ENCODE results near the gene DNAJA1.
"Not testable (repeated sequence)": the region's sequence is repeated elsewhere in the genome, so short reads cannot be mapped to it uniquely, and the experiment has no call there.

The DNAJA1 gene

GRCh38 chr9:33024966-33025571 lies at the start of gene DNAJA1:
Gene DNAJA1 (plus strand): TSS chr9:33025273. CDS start chr9:33026485, 1,212 bp downstream.
- DNase-seq = peak; percentile 88 to 99

DNA sequence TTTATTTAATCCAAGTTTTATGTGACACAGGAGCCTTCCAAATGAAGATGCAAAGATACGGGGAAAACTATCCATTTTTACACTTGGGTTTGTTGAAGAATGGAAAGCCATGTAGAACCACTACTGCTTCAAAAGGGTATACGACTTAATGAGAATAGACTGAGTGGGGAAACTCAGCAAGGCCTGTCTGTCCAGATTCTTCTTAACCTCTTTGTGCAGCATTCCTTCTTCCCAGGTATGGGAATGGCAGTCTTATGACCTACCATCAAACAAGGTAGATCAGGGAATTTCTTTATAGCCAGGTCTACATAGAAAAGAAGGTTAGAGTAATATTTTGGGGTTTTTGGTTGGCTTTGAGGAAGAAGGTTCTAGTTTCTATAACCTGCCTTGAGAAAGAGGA lies 47.0 kb upstream of the DNAJA1 start:
- no peak for DNase-seq

DNA sequence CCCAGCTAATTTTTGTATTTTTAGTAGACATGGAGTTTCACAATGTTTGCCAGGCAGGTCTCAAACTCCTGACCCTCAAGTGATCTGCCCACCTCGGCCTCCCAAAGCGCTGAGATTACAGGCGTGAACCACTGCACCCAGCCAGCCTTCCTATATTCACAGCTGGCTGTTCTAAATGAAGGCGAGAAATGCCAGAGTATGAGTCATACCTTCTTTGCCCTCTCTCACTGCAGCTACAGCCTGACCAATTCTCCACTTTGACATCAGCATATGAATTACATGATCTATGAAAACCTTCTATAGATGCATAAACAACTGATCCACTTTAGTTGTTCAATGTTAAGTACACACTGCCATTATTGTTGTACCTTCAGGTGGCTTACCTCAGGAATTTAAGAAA lies 38.1 kb upstream of the DNAJA1 start:
- DNase-seq = no peak

- DNase-seq = no peak
Measured at GRCh38 chr9:32989660-32990059, 35.4 kb upstream of the DNAJA1 start.

GRCh38 chr9:32991897-32992594 lies 33.0 kb upstream of the DNAJA1 start:
- no peak for DNase-seq

DNA sequence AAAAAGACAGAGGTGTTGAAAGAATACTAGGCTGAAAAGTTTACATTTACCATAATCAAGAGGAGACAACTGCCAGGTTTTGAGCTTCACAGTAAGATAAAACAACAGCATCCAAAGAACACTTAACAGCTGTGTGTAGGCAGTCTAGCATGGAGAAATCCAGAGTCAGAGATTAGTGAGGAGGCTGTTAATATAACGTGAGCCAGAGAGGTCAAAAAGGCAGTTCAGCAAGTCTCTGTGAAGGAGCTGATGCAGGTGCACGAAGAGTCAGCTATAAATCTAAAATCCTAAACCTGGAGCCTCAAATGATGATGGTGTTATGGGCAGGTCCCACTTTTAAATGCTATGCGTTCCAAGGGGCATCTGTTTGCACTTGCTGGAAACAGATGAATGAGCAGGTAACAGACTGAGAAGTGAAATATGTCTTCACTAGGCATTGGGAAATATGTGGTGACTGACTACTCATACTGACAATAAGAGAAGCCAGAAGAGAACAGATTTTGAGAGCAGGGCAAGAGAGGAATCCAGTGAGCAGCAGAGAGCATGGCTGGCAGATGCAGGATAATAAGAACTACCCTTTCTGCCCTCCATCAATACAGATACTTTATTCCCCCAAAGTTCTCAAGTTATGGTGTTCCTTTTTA lies 32.4 kb upstream of the DNAJA1 start:
- no peak for DNase-seq

DNA sequence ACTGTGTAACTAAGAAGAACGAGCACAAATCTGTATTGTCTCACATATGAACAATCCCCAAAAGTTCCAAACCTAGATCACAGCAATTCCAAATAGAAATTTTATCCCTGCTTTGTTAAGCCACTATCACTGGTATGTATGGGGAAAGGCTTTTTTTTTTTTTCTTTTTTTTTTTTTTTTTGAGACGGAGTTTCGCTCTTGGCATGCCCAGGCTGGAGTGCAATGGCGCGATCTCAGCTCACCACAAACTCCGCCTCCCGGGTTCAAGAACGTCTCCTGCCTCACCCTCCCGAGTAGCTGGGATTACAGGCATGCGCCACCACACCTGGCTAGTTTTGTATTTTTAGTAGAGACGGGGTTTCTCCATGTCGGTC lies 24.4 kb upstream of the DNAJA1 start:
- not testable (repeated sequence) for DNase-seq

DNA sequence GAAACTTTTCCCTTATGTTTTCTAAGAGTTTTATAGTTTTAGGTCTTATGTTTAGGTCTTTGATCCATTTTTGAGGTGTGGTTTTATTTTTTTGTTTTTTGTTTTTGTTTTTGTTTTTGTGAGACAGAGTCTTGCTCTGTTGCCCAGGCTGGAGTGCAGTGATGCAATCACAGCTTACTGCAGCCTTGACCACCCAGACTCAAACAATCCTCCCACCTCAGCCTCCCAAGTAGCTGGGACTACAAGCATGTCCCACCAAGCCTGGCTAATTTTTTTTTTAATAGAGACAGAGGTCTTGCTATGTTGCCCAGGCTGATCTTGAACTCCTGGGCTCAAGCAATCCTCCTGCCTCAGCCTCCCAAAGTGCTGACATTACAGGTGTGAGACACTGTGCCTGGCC lies 19.7 kb upstream of the DNAJA1 start:
- not testable (repeated sequence) for DNase-seq

DNA sequence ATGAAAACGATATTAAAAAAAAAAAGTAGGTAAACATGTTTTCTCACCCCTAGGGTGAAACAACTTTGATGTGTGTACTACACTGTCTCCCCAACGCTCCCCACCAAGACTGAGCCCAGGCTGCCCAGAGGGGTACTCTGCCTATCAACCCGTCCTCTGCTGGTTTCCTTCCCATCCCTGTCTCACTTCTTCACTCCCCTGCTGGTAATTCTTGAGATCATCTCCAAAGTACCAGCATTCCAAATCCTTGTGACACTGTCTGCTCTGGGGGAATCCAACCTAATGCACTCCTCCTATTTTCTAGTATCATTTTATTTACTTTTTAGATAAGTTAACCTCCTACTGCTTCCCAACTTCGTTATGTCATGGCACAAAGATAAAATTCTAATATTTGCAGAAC lies 17.3 kb upstream of the DNAJA1 start:
- no peak for DNase-seq

DNA sequence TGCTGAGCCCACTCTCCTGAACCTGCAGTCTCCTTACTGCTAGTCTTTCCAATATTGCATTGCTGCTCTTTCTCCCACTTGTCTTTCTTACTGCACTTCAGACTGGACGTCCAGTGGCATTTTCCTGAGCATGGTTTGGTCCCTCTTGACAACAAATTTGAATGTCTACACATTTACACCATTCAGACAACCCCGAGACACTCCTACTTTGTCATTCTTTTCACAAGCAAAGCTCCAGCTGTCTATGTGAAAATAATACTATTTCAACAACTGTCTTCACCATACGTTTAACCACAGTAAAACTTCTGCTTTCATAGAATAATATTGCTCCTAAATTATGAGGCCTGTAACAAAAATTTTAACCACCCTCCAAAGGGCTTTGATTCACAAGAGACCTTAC lies 13.2 kb upstream of the DNAJA1 start:
- DNase-seq = no peak

DNA sequence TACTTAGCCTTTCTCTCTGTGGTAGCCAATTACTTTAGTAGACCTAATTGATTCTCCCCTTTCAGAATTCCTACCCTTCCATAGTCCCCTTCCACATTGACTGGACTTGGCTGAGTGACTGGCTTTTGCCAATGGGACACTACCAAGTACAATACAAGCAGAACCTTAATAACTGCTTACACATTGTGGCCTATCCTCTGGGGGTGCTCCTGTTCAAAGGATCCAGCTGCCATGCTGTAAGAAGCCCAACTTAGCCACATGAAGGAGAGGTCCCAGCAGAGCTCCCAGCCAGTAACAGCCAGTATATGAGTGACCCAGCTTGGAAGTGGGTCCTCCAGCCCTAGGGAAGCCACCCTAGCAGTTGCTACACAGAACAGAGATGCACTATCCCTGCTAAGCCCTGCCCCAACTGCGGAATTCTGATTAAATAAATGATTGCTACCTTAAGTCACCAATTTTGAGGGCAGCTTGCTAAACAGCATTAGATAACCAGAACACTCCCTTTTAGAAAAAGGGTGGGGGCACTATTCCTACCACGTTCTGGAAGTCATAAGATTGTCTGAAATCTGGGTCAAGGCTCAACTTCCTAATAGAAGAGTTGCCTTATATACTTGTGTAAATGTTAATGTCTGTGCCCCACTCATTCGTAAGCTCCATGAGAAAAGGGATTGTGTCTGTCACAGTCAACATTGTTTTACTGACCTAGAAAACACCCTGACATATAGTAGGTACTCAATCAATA lies 12.6 kb upstream of the DNAJA1 start:
- DNase-seq = no peak

DNA sequence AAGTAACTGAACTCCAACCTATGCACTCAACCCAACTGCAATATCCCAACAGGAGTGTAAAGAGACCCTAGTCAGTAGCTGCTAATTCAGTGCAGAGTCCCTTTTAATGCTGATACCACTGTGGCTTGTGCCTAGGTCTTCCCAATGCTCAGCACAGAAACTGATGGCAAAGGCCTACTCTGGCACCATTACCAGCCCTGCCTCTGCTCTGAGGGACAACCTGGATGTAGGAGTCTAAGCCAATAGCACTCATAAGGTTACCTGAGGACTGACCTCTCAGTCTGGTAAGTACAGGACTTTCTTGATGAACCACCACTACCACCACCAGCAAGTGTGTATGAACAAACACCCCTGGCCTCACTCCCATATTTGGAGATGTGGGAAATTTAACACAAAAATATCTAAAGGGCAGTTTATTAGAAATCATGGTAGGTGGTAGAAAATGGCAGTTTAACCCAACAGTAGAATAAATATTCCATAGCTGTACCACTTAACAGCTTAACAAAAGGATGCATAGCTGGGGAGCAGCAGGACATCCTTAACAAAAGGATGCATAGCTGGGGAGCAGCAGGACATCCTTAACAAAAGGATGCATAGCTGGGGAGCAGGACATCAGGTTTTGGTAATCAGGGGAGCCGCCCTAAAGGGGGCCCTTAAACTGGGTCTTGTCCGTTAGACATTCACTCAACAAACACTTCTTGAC lies 11.0 kb upstream of the DNAJA1 start:
- DNase-seq = no peak

GRCh38 chr9:33014665-33015014 lies 10.4 kb upstream of the DNAJA1 start:
- no peak for DNase-seq

DNA sequence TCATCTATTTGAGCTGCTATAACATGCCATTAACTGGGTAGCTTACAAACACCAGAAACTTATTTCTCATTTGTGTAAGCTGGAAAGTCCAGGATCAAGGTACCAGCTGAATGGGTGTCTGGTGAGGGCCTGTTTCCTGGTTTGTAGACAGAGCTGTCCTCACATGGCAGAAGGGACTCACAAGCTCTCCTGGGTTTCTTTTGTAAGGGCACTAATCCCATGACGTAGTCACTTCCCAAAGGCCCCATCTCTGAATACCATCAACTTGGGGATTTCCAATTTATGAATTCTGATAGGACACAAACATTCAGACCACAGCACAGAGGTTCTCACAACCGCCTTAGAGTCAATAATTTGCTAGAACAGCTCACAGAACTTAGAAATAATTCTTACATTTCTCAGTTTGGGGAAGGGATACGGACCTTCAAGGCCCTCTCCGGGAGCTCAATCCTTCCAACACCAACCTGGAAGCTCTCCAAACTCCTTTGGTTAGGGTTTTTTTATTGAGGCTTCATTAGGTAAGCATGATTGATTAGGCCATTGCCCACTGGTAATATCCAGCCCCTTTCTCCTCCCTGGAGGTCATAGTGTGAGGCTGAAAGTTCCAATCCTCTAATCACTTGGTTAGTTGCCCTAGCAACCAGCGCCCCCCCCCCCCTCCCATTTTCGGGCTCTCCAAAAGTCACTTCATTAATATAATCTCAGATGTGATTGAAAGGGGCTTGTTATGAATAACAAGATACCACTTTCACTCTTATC lies 7.6 kb upstream of the DNAJA1 start:
- no peak for DNase-seq

DNA sequence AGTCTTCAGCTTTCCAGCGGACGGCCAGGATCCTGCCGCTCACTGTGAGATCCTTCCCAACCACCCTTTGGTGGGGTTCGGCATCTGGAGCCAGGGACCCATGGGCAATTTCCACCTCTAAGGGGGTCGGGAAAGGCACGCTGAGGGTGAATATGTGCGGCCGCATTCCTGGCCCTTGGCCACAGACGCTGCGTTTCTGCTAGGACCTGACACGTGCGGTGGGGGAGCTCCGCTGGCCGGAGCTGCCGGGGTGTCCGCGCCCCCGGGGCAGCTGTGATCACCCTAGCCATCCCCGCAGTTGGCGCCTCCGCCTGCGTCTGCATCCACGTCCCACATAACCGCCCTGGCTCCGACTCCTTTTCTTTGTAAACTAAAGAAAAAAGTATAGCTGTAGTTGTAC lies 5.3 kb upstream of the DNAJA1 start:
- DNase-seq = no peak

- DNase-seq = no peak
Measured at GRCh38 chr9:33022303-33022702, 2.8 kb upstream of the DNAJA1 start.

GRCh38 chr9:33022755-33023154 lies 2.3 kb upstream of the DNAJA1 start:
- DNase-seq = no peak

- no peak for DNase-seq
Measured at GRCh38 chr9:33023661-33024060, 1.4 kb upstream of the DNAJA1 start.

- no peak for DNase-seq
Measured at GRCh38 chr9:33024126-33024965, 727 bp upstream of the DNAJA1 start.

DNA sequence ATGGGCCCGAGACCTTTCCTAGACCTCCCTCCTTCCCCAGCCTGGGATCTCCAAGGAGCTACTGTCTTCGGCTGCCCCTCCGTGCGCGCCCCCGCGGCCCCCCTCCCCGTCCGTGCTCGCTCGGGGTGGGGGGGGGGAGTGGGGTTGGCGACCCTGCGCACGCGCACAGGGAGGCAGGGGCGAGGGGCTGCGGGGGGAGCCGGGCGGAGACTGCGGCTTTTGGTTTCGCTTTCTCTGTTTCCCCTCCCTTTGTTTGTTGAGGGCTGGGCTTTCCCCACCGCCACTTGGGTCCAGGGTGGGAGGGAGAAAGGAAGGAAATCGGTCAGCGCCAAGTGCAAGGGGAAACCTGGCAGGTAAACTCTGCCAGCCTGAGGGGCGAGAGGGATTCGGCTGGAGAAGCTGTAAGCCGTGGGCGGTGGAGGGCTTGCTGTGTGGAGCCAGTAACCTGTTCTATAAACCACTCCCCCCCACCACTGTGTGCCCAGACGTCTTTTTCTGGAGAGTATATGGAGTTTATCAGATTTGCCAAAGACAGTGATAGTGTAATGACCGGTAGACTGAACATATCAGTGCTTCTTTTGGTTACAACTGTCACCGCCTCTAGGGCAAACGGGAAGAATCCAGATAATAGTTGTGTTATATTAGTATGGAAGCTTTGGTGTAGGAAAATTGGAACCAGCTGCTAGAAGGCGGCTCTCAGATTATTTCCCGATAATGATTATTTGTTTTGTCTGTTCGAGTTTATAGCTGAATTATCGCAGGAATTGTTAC lies 684 bp downstream of the DNAJA1 start:
- DNase-seq = peak; percentile 60 to 71

Data from NCI-H446 (cell line).